GM18909 (cell line): ENCODE results near the gene APBA2.
"Not testable (repeated sequence)": the region's sequence is repeated elsewhere in the genome, so short reads cannot be mapped to it uniquely, and the experiment has no call there.

Experiments
- ATAC-seq: cut with Tn5 transposase; IDR thresholded peaks from one replicate; pipeline ENCODE4 v1.9.1; 2021; ENCODE audit warnings: mild to moderate bottlenecking; ENCODE audit not compliant: unreplicated experiment, poor library complexity

The APBA2 gene

DNA sequence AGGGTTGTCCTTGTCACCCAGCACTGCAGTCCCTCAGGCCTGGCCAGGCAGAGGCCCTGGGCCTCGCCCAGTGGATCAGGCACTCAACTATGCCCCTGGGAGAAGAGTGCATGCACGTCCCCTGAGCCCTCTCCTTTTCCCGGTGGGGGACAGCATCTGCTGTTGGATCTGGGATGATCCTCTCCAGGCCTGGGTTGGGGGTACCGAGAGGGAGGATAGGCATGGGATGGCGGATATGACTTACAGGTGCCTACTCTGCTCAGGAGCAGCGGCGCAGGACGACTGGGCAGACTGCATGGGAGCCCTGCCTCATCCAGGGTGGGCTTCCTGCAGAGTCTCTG is 9.0 kb upstream of the APBA2 start:
- no peak for ATAC-seq

DNA sequence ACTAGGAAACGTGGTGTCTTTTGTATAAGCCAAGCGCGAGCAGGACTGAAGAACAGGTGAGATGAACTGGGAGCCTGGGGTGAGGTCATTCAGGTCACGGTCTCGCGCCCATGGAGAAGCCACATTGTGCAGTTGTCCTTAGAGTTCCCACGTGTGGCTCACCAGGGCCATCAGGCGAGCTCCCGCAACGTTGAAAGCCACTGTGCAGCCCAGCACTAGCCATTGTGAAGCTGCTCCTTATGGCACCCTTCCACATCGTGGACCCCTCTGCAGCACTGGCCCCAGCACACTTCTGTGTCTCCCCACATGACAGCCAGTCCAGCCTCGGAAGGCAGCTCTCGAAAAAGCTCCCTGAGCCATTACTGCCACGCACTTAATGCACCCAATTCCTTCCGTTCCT is 7.6 kb upstream of the APBA2 start:
- ATAC-seq, result no peak

- no peak for ATAC-seq
These were observed 6.2 kb upstream of the APBA2 start for GRCh38 chr15:28879551-28879950.

DNA sequence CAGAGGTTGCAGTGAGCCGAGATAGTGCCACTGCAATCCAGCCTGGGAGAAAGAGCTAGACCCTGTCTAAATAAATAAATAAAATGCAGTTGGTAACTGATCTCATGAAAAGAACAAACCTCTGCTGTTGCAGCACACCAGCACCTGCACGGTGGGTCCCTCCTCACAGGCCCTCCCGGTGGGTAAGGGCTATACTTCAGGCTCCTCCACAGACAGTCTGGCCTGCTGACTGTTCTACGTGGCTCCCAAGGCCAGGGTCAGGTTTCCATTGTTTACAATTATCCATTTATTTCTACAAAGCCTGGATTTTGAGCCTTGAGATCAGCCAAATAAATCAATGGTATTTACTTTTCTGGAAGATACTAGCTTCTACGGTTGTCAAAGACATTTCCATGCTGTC is 5.1 kb upstream of the APBA2 start:
- ATAC-seq, result no peak

GRCh38 chr15:28881170-28881569 is 4.6 kb upstream of the APBA2 start:
- ATAC-seq, result no peak

DNA sequence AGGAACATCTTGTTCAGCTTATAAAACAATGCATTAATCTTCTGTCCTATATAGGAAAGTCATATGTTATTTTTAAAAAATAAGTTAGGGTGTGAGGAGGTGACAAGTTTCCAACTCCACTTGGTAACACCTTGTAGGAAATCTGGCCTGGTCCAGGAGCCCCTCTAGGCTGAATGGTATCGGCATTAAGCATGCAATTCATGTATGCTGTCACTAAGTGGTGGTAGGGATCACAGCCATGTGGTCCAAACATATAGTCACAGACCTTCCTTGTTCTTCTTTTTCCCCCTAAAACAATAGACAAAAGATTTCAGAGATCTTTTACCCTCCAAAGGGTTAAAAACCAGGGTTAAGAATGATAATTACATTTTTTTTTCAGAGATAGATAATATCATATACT is 4.2 kb upstream of the APBA2 start:
- no peak for ATAC-seq

DNA sequence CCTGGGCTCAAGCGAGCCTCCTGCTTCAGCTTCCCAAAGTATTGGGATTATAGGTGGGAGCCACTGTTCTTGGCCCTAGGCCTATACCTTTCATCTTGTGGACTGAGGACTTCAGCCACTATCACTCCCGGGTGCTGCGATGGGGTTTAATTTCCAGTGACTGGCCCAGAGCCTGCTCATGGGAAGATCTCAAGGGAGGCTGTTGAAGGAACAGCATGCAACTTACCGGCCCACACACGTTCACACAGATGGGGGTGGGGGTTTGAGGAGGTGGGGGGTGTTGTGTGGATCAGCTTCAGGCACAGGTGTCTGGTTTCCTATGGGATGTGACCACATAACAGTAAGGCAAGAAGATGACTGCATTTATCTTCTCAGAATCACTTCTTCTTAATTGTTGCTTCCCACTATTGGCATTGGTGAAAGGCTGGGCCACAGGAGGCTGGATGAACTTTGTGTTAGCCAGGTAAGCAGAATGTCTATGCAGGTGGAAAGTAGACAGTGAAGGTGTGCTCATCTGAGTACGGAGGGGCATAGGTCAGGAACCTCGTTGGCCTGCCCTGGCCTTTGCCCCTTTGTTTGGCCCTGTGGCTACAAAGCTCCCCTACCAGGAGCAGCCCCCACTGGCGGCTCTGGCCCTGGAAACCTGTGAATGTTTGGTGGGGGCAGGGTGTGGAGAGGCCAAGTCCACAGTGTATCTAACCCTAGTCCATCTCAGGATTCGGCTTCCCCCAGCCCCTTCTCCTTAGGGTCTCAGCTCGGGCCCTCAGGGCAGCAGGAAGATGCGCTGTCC is 1.4 kb upstream of the APBA2 start:
- no peak for ATAC-seq

- no peak for ATAC-seq
These were observed 595 bp upstream of the APBA2 start for GRCh38 chr15:28885128-28885629.

- ATAC-seq, result no peak
These were observed 911 bp downstream of the APBA2 start for GRCh38 chr15:28886431-28887338.

DNA sequence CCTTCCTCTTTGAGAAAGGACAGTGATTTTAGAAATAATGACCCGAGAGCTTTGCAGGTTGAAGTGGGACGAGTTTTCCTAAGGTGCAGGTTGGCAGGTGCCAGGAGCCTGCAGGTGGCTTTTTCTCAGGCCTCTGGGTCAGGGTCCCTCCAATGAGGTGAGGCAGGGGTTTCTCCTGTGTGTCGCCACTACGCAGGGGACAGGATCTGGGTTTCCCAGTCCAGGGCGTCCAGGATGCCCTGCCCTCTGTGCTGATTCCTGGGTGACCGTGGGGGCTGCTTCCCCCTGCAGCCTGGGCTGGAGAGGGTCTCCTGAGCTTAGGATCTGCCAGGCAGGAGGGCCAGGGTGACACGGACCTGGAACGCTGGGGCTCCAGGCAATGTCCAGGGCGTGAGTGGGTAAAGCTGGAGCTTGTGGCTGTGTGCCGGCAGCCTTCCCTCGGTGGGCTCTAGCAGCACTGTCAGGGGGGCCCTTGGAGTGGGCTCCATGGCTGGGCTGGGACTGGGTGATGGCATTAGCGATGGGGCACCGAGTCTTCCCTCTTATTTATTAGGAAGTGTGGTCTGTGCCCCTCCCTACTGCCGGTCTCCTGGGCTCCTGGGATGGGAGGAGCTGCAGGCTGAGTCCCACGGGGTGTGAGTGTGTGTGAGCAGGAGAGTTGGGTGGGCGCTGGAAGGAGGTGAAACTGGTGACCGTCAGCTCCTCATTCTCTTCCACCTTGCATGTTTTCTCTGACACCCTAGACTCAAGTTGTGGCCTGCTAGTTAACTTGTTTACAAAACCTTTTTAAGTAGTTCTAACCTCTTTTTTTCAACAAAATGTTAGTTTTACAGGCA is 1.8 kb downstream of the APBA2 start:
- no peak for ATAC-seq

- ATAC-seq, result no peak
These were observed 2.6 kb downstream of the APBA2 start for GRCh38 chr15:28888302-28888894.

GRCh38 chr15:28888900-28889299 is 3.1 kb downstream of the APBA2 start:
- no peak for ATAC-seq

DNA sequence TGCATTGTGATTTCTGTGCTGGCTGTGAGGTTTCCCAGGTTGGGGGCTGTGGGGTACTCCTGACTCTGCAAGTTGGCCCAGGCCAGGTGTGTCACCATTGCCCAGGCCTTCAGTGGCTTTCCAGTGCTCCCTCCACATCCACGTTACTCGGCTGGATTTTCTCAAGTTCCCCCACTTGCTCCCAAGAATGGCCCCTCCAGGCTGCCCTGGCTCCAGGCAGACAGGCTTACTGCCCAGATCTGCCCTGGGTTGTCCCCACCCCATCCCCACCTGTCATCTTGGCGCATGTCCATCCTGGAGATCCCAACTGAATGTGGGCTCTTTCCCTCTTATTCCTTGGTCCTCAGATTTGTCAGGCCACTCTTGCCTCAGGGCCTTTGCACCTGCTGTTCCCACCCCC is 3.6 kb downstream of the APBA2 start:
- ATAC-seq, result no peak

DNA sequence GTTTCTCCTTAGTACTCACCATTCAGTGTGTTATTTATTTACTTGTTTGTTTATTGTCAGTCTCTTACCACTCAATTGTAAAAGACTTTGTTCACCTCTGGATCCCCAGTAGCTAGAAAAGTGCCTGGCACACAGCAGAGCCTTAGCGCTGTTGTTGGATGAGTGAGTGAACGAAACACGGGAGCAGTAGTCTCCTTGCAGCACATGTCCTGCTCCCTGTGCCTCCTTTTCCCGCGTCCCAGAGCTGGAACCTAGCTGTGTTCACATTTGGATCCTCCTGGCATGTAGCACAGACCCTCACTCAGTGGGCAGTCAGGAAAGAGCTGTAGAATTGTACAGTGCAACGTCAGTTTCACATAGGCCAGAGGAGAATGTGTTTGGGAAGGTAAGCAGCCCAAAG is 4.1 kb downstream of the APBA2 start:
- ATAC-seq, result not testable (repeated sequence)

DNA sequence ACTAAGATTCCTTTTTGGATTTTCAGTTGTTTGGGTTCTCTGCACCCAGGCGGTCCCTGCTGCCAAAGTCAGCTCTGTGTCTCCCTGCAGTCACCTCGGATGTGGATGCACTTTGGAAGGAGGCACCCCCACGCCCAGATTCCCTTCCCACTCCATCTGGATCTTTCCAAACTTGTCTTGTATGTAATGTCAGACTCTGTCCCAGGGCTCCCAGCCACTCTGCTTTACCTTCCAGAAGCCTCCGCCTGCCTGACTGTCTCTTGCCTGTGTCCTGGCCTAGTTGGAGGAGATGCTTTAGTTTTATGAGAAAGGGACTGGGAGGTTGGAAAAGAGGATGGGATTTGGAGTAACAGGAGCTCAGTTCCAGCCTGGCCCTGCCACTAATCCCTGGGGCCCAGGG is 4.5 kb downstream of the APBA2 start:
- not testable (repeated sequence) for ATAC-seq

GRCh38 chr15:28890711-28891495 is 5.1 kb downstream of the APBA2 start:
- no peak for ATAC-seq

- no peak for ATAC-seq
These were observed 5.8 kb downstream of the APBA2 start for GRCh38 chr15:28891588-28891987.

DNA sequence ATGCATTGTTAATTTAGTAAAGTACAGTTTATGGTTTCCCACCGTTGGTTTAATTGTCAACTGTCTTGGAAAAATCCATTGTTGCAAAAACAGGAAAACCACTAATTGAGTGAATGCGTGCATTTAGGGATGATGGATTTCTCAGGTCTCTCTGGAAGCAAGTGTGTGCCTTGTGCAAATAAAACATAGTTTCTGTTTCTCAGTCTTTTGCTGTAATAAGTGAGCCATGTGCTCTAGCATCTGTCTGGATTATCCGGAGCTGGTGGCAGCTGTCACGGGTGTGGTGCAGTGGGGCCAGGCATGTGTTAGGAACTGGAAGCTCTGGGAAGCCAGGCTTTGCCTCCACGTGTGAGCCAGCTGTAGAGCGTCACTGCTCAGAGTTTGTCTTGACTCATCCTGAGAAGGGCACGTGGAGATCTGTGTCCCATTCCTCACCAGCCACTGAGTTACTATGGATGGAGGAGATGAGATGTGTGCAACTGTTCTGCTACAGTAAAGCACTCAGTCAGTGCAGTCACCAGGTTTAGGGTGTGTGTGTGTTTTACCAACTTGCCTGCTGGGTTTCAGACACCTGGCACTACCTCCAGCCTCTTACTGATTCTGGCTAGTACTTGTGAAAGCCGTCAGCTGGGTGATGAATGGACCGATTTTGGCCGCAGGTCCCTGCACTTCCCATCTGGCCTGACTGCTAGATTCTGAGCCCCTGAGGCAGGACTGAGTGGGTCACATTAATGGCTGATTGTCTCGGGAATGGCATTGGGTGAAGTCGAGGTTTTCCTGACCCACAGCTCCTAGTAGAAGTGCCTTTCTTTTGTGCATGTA is 7.2 kb downstream of the APBA2 start:
- ATAC-seq, result no peak

- ATAC-seq, result no peak
These were observed 8.9 kb downstream of the APBA2 start for GRCh38 chr15:28894631-28895030.
